ENCODE measurements around the gene SLC25A4.

SLC25A4 gene

GRCh38 chr4:185142912-185143600 is at the start of gene SLC25A4:
TSS of gene SLC25A4 (plus strand) at chr4:185143266. CDS start at chr4:185143373, 107 bp downstream.
- in situ Hi-C loops (cut with MboI; ENCODE audit: low pct_unique_long_range_greater_than_20kb, low sequenced_read_pairs, unreplicated experiment): no loop called here
- TF ChIP-seq CTCF (IDR thresholded peaks at IDR 0.05; ENCODE audit: extremely low read depth, insufficient read depth, missing control alignments): peak; percentile 53
- DNase-seq (ENCODE audit: low spot score): peak; percentile 96

- in situ Hi-C loops (cut with MboI; ENCODE audit: low pct_unique_long_range_greater_than_20kb, low sequenced_read_pairs, unreplicated experiment): no loop called here
- no peak for TF ChIP-seq CTCF (IDR thresholded peaks at IDR 0.05; ENCODE audit: extremely low read depth, insufficient read depth, missing control alignments)
- DNase-seq (ENCODE audit: low spot score): no peak
Observed at GRCh38 chr4:185093603-185094002, 49.5 kb upstream of the SLC25A4 start.

- in situ Hi-C loops (cut with MboI; ENCODE audit: low pct_unique_long_range_greater_than_20kb, low sequenced_read_pairs, unreplicated experiment): no loop called here
- peak; percentile 51 for TF ChIP-seq CTCF (IDR thresholded peaks at IDR 0.05; ENCODE audit: extremely low read depth, insufficient read depth, missing control alignments)
- DNase-seq (ENCODE audit: low spot score): peak; percentile 61
Observed at GRCh38 chr4:185096032-185096653, 46.9 kb upstream of the SLC25A4 start.

- no peak for DNase-seq (ENCODE audit: low spot score)
- in situ Hi-C loops (cut with MboI; ENCODE audit: low pct_unique_long_range_greater_than_20kb, low sequenced_read_pairs, unreplicated experiment): no loop called here
- no peak for TF ChIP-seq CTCF (IDR thresholded peaks at IDR 0.05; ENCODE audit: extremely low read depth, insufficient read depth, missing control alignments)
Observed at GRCh38 chr4:185098474-185098873, 44.6 kb upstream of the SLC25A4 start.

- DNase-seq (ENCODE audit: low spot score): no peak
- no peak for TF ChIP-seq CTCF (IDR thresholded peaks at IDR 0.05; ENCODE audit: extremely low read depth, insufficient read depth, missing control alignments)
- in situ Hi-C loops (cut with MboI; ENCODE audit: low pct_unique_long_range_greater_than_20kb, low sequenced_read_pairs, unreplicated experiment): no loop called here
Observed at GRCh38 chr4:185099024-185099682, 43.9 kb upstream of the SLC25A4 start.

GRCh38 chr4:185099940-185100339 is 43.1 kb upstream of the SLC25A4 start:
- in situ Hi-C loops (cut with MboI; ENCODE audit: low pct_unique_long_range_greater_than_20kb, low sequenced_read_pairs, unreplicated experiment): no loop called here
- no peak for TF ChIP-seq CTCF (IDR thresholded peaks at IDR 0.05; ENCODE audit: extremely low read depth, insufficient read depth, missing control alignments)
- DNase-seq (ENCODE audit: low spot score): no peak
